Caco-2 (cell line): ENCODE data around the gene GPRASP2. TPM values are rescaled to one million over a fixed set of nuclear protein-coding genes. Genes with fewer than 3 reads are reported as not detected.

Source experiments
- BruUV-seq: library from RNA; stranded (reverse); fragments of 400-500 nt; replicated peaks from 2 replicates; lab custom pipeline; 2021; lab: Mats Ljungman, UMichigan
- CTCF ChIA-PET: fragments of 300-600 bp; sonication (Branson Sonifier 250); formaldehyde crosslinking; loops from one replicate; lab custom pipeline; 2022; ENCODE audit warnings: antibody characterized with exemption; lab: Charles Lee
- POLR2A ChIA-PET: fragments of 300-600 bp; sonication (Branson Sonifier 250); formaldehyde crosslinking; loops from one replicate; lab custom pipeline; 2022; ENCODE audit warnings: antibody characterized with exemption; lab: Charles Lee
- DNase-seq, 2 experiments: peaks; one replicate each; pipeline versions ENCODE4 v3.0.0 to v3.0.0-alpha.2; 2020 to 2022
- H3K27me3 ChIP-seq: replicated peaks from 2 replicates; pipeline ENCODE4 v1.6.0; 2011; ENCODE audit warnings: low read length; ENCODE audit not compliant: control insufficient read depth, insufficient read depth
- H3K36me3 ChIP-seq: 2 replicates; pipeline ENCODE4 v1.5.1; 2011; ENCODE audit warnings: low read length; ENCODE audit not compliant: control insufficient read depth, insufficient read depth
- H3K4me1 ChIP-seq: fragments of 250-450 bp; sonication (Bioruptor Pico); 2 replicates; pipeline ENCODE4 v1.5.1; 2020; ENCODE audit warnings: mild to moderate bottlenecking
- H3K4me3 ChIP-seq: 2 replicates; pipeline ENCODE4 v1.5.1; 2011; ENCODE audit warnings: low read depth, mild to moderate bottlenecking, control low read depth, low read length
- H3K9me3 ChIP-seq: fragments of 250-450 bp; sonication (Bioruptor Pico); 2 replicates; pipeline ENCODE4 v1.5.1; 2020; ENCODE audit warnings: mild to moderate bottlenecking, moderate library complexity
- H3K27ac Mint-ChIP-seq: one replicate; pipeline ENCODE4 v1.8.0; 2022; ENCODE audit warnings: mixed read lengths; ENCODE audit not compliant: unreplicated experiment
- H3K27me3 Mint-ChIP-seq: one replicate; pipeline ENCODE4 v1.8.0; 2022; ENCODE audit warnings: mixed read lengths; ENCODE audit not compliant: insufficient read depth, unreplicated experiment
- H3K36me3 Mint-ChIP-seq: one replicate; pipeline ENCODE4 v1.8.0; 2022; ENCODE audit warnings: mild to moderate bottlenecking, mixed read lengths; ENCODE audit not compliant: insufficient read depth, unreplicated experiment
- H3K4me1 Mint-ChIP-seq: one replicate; pipeline ENCODE4 v1.8.0; 2022; ENCODE audit warnings: low read depth, mixed read lengths; ENCODE audit not compliant: unreplicated experiment
- H3K4me3 Mint-ChIP-seq: one replicate; pipeline ENCODE4 v1.8.0; 2022; ENCODE audit warnings: mild to moderate bottlenecking, moderate library complexity, mixed read lengths; ENCODE audit not compliant: unreplicated experiment
- H3K9me3 Mint-ChIP-seq: one replicate; pipeline ENCODE4 v1.8.0; 2022; ENCODE audit warnings: mixed read lengths; ENCODE audit not compliant: unreplicated experiment
- CTCF ChIP-seq, 2 experiments: fragments of 200-600 bp in 1 of 2; IDR thresholded peaks; 1 replicate in 1 of 2; 2 replicates in 1 of 2; pipeline versions ENCODE4 v1.5.1 to v1.8.0; 2011 to 2022; ENCODE audit warnings: antibody characterized with exemption in 1 of 2, control low read depth in 1 of 2, inconsistent platforms in 1 of 2, low read depth in 1 of 2, low read length in 1 of 2, mild to moderate bottlenecking in 1 of 2, moderate library complexity in 1 of 2; ENCODE audit not compliant: insufficient read depth in 1 of 2, severe bottlenecking in 1 of 2, unreplicated experiment in 1 of 2
- intact Hi-C: fragments of 100-400 bp; cut with micrococcal nuclease; formaldehyde crosslinking; loops from one replicate; pipeline ENCODE4 v1.10.0; 2022; ENCODE audit not compliant: unreplicated experiment
- total RNA-seq: library from RNA; stranded (reverse); gene quantifications from 2 replicates; pipeline ENCODE4 v1.2.3, GENCODE V29; 2022

Gene GPRASP2
- total RNA-seq, 1 experiment from 2014 or later, result 2.7 TPM

GRCh38 chrX:102694749-102695148, 17.5 kb upstream of the GPRASP2 start:
- BruUV-seq, result no TSS peak
- intact Hi-C loops, result no loop called here
- Histone ChIP-seq H3K9me3 (no peaks in the 10 kb centered on the region), H3K27me3 (no peaks in the 10 kb centered on the region), H3K4me3 (no peak overlapping the region), H3K4me1 (no peaks in the 10 kb centered on the region), H3K36me3 (no peaks in the 10 kb centered on the region)
- no peaks in the 10 kb centered on the region for H3K36me3 Mint-ChIP-seq
- H3K9me3 Mint-ChIP-seq, result no peaks in the 10 kb centered on the region
- ChIA-PET CTCF (no interaction called here), POLR2A (no interaction called here)
- DNase-seq, result no peak
- H3K4me3 Mint-ChIP-seq, result no peak overlapping the region
- H3K4me1 Mint-ChIP-seq, result no peaks in the 10 kb centered on the region
- no peak for TF ChIP-seq CTCF (IDR thresholded peaks at IDR 0.05; ENCODE audit: insufficient read depth in 1 of 2, low read depth in 1 of 2, low read length in 1 of 2, severe bottlenecking in 1 of 2, unreplicated experiment in 1 of 2)
- no peaks in the 10 kb centered on the region for H3K27me3 Mint-ChIP-seq
- H3K27ac Mint-ChIP-seq, result no peak overlapping the region

- POLR2A ChIA-PET, result no interaction called here
- no peaks in the 10 kb centered on the region for H3K27me3 Mint-ChIP-seq
- H3K36me3 ChIP-seq, result no peaks in the 10 kb centered on the region
- H3K9me3 Mint-ChIP-seq, result no peaks in the 10 kb centered on the region
- H3K9me3 ChIP-seq, result no peaks in the 10 kb centered on the region
- TF ChIP-seq CTCF (IDR thresholded peaks at IDR 0.05; ENCODE audit: insufficient read depth in 1 of 2, low read depth in 1 of 2, low read length in 1 of 2, severe bottlenecking in 1 of 2, unreplicated experiment in 1 of 2), result no peak
- no peak overlapping the region for H3K27ac Mint-ChIP-seq
- no peaks in the 10 kb centered on the region for H3K27me3 ChIP-seq
- no peak overlapping the region for H3K4me3 Mint-ChIP-seq
- intact Hi-C loops, result no loop called here
- DNase-seq, result no peak
- no peaks in the 10 kb centered on the region for H3K4me1 ChIP-seq
- no peaks in the 10 kb centered on the region for H3K36me3 Mint-ChIP-seq
- no peaks in the 10 kb centered on the region for H3K4me1 Mint-ChIP-seq
- no TSS peak for BruUV-seq
- CTCF ChIA-PET, result no interaction called here
- H3K4me3 ChIP-seq, result no peak overlapping the region
Measured at GRCh38 chrX:102696306-102696705, 15.9 kb upstream of the GPRASP2 start.

DNA sequence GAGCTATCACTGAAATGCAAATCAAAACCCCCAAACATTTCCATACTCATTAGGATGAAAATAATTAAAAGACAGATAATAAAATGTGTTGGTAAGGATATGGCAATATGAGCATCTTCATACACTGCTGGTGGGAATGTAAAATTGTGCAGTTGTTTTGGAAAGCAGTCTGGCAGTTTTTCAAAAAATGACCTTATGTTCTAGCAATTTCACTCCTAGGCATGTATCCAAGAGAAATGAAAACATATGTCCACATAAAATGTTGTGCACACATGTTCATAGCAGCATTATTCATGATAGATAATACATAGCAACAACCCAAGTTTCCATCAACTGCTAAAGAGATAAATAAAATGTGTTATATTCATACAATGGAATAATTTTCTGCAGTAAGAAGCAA, 14.8 kb upstream of the GPRASP2 start:
- intact Hi-C loops, result no loop called here
- DNase-seq, result no peak
- Histone ChIP-seq H3K4me1 (no peaks in the 10 kb centered on the region), H3K36me3 (no peaks in the 10 kb centered on the region), H3K9me3 (no peaks in the 10 kb centered on the region), H3K4me3 (no peak overlapping the region), H3K27me3 (no peaks in the 10 kb centered on the region)
- H3K4me3 Mint-ChIP-seq, result no peak overlapping the region
- H3K27me3 Mint-ChIP-seq, result no peaks in the 10 kb centered on the region
- no TSS peak for BruUV-seq
- H3K27ac Mint-ChIP-seq, result no peak overlapping the region
- no peak for TF ChIP-seq CTCF (IDR thresholded peaks at IDR 0.05; ENCODE audit: insufficient read depth in 1 of 2, low read depth in 1 of 2, low read length in 1 of 2, severe bottlenecking in 1 of 2, unreplicated experiment in 1 of 2)
- no peaks in the 10 kb centered on the region for H3K9me3 Mint-ChIP-seq
- ChIA-PET CTCF (no interaction called here), POLR2A (no interaction called here)
- no peaks in the 10 kb centered on the region for H3K36me3 Mint-ChIP-seq
- no peaks in the 10 kb centered on the region for H3K4me1 Mint-ChIP-seq
